KG1 (cell line): ENCODE results near the gene BOD1L1.

ENCODE experiments used
- DNase-seq: peaks from one replicate; lab custom pipeline; 2025; lab: John Stamatoyannopoulos, UW

Gene BOD1L1

DNA sequence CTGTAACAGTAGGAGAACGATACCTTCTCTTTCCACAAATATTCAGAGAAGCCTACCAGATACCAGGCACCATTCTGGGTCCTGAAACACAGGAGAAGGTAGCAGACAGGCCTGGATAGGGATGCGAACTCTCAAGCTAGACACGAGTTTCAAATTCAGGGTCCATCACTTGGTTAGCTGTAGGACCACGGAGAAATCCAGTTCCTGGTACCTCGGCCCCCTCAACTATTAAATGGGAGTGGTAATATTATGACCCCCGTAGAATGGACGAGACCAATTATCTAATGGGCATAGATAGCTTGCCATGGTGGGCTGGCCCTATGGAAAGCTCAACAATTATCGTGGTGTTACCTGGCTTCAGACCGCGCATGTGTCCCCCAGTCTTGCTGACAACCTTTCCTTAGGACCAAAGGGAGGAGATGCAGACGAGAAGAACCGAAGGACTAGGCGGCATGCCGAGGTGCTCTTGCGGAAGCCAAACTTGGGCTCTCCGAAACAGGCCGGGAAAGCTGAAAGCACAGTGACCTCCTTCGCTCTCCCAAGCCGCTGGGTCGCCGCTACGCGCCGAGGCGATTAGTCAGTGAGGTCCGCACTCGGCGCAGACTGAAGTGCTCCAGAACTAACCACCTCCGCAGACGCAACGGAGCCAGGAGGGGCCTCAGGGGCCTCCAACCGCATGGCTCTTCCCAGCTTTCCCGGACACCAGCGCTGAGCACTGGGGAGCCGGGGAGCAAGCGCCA lies 102.9 kb downstream of the BOD1L1 start:
- DNase-seq, result no peak

DNA sequence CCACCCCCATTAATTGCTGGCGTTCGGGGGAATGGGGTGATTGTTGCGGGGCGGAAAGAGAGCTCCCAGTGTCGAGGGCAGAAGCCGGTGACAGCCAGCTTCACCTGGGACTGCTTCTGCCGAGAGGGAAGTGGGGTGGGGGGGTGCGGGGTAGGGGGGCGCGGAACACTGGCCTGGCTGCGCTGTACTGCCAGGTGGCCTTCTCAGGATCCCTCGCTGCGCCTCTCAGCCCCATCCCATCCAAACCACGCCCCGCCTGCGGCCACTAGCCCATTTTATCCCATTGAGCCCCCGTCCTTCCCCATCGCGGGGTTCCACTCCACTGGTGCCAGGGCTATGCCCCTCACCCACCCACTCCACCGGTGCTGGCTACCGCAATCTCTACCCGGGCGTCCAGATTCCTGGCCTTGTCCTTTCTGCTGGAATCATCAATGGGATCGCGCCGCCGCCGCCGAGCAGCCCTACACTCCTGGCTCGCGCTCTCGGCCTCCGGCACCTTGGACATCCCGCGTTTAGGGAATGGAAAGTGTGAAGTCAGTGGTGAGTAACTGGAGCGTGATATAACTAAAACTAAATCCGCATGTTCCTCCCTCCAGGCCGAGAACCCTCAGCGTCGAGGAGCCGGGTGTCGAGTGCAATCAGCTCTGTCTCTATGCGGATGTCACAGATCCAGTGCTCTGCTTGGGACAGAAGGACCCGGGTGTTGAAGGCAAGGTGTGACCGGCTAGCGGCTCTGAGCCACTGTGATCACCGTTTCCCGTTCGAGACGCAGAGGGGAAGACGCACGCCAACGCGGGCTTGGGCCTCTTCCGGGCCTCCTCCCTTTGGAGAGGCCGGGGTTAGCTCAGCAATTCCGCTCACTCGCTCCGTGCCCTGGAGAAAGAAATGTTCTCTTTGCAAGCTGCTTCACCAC lies 103.7 kb downstream of the BOD1L1 start:
- no peak for DNase-seq

DNA sequence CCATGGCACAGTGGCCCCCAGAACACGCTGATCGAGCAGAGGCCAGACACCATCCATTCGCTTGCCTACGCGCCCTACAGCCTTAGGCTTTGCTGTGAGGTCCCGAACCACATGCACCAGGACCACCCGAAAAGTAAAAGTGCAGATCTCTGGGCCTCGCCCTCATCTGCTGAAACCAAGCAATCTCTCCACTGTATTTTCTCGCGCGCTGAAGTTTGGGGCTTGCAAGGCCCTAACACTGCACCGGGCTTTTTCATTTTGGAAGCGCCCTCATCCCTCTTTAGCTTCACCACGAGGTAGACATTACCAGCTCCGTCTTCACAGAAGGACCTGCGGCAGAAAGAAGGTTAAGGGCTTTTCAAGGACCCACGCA lies 104.4 kb downstream of the BOD1L1 start:
- DNase-seq, result no peak

DNA sequence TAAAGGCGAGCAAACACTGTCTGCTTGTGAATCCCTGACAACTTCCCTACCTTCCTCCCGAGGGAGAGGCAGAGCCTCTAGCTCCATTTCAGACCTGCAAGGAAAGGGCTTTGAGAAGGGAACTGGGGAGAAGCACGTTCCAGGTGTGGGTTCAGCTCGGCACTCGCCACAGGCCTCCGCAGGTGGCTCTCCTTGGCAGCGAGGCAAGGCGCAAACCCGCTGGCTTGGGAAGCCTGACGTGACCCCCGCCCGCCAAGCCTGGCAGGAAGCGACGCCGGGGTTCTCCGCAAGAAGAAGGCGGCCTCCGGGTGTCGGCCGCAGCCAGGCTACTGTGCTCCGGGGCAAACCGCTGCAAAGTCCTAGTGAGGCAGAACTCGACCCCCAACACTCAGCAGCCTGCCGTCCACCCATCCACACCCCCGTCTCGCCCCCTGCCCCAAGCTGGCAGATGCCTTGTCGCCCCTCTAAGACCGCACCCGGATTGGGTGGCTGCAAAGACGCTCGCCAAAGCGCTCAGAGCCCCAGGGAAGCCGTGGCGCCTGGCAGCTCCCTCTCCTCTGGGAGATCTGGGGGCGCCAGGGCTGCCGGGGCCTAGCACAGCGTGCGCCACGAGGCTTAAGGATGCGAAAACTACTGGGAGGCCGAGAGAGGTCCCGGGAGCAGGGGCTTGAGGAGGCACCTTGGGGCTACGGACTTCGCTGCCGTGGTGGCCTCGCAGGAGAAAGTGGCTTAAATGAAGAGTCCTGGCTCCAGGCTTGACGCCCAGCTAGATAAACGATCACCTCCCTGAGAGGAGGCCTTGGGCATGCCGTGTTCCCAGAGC lies 105.0 kb downstream of the BOD1L1 start:
- no peak for DNase-seq

DNA sequence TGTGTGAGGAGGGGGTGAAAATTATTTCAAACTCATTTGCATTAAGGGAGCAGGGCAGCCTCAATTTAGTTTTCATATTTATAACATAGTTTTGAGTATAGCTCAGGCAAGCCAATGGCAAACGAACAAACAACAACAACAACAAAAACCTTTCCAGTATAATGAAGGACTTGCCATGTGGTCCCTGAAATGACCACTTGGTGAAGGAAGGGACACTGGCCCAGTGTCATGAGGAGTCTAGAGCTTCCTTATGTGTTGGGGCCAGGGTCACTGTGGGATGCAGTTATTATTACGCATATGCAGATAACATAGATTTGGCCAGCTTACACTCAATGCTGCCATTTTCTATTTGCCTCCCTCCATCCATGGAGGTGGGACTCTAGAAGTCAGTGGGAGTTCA lies 106.5 kb downstream of the BOD1L1 start:
- DNase-seq, result no peak
